HCEC 1CT (cell line): ENCODE results near the gene CALHM6.
A peak's percentile ranks its signal among the peaks of the same experiment; 100 is the strongest.

Experiments
- DNase-seq: peaks from one replicate; pipeline ENCODE4 v3.0.0-alpha.2; 2017

CALHM6 gene

DNA sequence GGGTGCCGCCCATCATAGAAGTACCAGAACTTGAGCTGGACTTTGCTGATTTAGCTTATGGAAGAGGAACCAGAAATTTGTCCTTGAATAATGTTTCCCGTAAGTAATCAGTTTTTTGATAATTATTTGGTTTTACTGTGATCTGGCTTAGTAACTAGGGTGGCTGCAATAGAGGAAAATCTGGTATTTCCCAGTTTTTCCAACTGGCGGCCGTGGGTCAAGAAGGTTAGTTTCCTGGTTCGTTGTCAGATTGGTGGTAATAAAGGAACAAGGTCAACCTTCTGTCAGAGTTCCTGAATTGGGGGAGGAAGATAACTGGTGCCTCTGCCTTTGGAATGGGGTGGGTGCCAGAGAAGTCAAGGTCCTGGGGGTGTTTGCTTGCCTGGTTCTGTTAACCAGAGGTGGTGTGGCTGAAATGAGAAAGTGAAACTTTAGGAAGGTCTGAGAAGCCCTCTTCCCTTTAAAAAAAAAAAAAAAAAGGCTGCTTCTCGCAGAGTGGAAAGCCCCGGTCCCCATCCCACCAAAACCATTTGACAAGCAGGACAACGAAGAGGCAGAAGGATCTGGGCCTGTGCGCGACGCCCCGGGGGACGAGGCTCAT, at the start of gene CALHM6:
Gene CALHM6 (plus strand): TSS at position 45 of the 601 bp plus-strand sequence. CDS start 555 bp downstream, at position 600.
- DNase-seq, result no peak

DNA sequence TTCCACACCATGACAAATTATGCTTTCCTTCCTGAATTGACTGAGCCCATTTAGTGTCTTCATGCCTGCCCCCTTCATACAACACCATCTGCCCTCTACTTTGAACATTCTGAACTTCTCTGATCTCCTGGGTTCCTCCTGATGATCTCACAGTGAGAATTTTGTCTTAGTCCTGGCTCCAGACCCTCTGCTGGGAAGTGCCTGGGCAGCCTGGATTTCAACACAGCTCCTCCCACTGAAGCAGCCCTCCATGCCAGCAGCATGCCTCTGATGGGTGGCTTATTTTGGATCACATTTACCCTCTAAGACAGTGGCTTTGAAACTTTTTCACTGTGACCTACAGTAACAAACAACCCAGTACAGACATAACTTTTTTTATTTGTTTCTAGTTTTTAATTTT, 48.9 kb upstream of the CALHM6 start:
- DNase-seq, result no peak

- no peak for DNase-seq
Measured at GRCh38 chr6:116413357-116413756, 47.8 kb upstream of the CALHM6 start.

GRCh38 chr6:116417661-116418060, 43.5 kb upstream of the CALHM6 start:
- DNase-seq, result no peak

- DNase-seq, result peak; percentile 62
Measured at GRCh38 chr6:116419069-116419786, 41.9 kb upstream of the CALHM6 start.

DNA sequence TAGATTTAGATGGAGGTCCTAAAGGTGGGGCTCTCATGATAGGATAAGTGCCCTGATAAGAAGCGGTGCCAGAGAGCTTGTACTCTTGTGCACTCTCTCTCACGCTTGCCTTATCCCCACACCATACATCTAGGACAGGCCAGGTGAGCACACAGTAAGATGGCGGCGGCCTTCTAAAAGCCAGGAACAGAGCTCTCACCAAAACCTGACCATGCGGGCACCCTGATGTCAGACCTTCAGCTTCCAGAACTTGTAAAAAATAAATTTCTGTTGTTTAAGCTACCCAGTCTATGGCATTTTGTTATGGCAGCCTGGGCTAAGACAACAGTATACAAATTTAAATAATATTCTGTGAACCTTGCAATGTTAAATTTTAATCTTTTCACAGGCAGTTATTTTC, 40.8 kb upstream of the CALHM6 start:
- DNase-seq, result no peak

DNA sequence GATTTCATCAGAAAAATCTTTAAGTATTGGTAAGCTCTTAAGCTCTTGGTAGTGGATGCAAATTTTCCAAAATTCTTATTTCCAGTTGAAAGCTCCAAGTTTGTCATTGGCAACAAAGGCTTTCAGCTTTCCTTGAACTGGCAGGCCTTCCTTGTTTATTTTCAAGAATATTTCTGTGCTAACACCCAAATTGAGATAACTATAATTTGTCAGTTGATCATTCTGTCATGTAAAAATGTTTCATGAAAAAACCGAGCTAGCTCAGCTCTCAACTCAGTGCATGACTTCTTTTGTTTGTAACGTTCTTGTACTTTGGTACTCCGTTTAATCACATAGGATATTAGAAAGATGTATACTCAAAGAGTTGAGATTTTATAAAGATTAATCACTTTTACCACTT, 38.9 kb upstream of the CALHM6 start:
- DNase-seq, result no peak

- peak; percentile 77 for DNase-seq
Measured at GRCh38 chr6:116424001-116424400, 37.2 kb upstream of the CALHM6 start.

DNA sequence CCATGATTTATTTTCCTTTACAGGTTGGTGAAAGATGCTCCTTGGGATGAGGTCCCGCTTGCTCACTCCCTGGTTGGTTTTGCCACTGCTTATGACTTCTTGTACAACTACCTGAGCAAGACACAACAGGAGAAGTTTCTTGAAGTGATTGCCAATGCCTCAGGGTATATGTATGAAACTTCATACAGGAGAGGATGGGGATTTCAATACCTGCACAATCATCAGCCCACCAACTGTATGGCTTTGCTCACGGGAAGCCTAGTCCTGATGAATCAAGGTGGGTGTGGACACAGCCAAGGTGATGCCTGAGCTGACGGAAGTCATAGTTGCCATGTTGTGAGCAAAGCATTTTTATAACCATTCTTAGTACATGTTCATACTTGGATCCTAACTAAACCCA, 34.6 kb upstream of the CALHM6 start:
- DNase-seq, result no peak

- no peak for DNase-seq
Measured at GRCh38 chr6:116429111-116429510, 32.1 kb upstream of the CALHM6 start.

- no peak for DNase-seq
Measured at GRCh38 chr6:116430860-116431259, 30.3 kb upstream of the CALHM6 start.

GRCh38 chr6:116431964-116432595, 29.1 kb upstream of the CALHM6 start:
- DNase-seq, result no peak

DNA sequence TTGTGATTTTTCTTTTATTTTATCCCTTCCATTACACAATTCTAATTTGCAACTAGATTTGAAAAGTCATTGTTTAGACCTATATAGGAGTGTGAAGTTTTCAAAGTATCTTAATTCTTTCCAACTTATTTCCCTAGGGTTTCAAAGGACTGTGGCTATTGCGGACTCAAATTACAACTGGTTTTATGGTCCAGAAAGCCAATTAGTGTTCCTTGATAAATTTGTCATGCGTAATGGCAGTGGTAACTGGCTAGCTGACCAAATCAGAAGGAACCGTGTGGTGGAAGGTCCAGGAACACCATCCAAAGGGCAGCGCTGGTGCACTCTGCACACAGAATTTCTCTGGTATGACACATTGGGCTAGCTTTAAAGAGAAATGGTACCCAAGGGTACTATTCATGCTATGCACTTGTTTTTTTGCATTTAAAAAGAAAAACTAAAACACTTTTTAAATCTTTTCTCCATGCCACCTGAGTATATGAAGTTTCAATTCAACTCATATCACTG, 27.9 kb upstream of the CALHM6 start:
- DNase-seq, result no peak

GRCh38 chr6:116434056-116434725, 27.0 kb upstream of the CALHM6 start:
- no peak for DNase-seq

DNA sequence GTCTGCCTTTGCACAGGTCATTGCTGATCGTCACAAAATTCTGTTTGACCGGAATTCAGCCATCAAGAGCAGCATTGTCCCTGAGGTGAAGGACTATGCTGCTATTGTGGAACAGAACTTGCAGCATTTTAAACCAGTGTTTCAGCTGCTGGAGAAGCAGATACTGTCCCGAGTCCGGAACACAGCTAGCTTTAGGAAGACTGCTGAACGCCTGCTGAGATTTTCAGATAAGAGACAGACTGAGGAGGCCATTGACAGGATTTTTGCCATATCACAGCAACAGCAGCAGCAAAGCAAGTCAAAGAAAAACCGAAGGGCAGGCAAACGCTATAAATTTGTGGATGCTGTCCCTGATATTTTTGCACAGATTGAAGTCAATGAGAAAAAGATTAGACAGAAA, 24.6 kb upstream of the CALHM6 start:
- DNase-seq, result no peak

- no peak for DNase-seq
Measured at GRCh38 chr6:116437656-116438055, 23.5 kb upstream of the CALHM6 start.

- no peak for DNase-seq
Measured at GRCh38 chr6:116438590-116439448, 22.4 kb upstream of the CALHM6 start.

DNA sequence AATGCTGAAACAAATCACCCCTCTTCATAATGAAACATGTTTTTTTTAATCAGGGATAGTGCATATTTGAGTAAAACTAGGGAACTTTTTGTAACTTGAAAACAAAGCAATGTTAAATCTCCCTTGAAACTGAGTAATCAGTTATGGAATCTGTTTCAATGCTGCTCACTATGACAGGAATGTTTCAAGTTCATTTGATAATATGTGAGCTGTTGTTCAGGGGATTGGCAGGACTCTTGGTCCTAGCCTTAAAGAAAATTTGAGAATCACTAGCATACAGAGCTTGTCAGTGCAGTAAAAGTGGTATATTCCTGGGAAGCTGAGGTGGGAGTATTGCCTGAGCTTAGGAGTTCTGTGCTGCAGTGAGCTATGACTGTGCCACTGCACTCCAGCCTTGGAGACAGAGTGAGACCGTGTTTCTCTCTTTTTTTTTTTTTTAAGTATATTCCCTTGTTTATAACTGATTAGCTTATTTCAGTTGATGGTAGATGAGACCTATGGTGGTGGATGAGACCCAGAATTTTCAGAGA, 21.6 kb upstream of the CALHM6 start:
- peak; percentile 33 for DNase-seq

GRCh38 chr6:116443105-116443504, 18.1 kb upstream of the CALHM6 start:
- DNase-seq, result no peak

GRCh38 chr6:116444092-116444491, 17.1 kb upstream of the CALHM6 start:
- peak; percentile 70 for DNase-seq

DNA sequence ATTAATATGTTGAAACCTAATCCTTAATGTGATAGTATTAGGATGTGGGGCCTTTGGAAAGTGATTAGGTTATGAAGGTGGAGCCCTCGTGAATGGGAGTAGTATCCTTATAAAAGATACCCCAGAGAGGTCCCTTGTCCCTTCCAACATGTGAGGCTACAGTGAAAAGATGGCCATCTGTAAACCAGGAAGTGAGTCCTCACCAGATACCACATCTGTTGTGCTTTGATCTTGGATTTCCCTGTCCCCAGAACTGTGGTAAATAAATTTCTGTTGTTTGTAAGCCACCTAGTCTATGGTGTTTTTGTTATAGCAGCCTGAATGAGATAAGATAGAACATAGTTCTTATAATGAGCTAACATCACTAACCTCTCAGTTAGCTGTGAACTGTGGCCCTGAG, 16.6 kb upstream of the CALHM6 start:
- no peak for DNase-seq

GRCh38 chr6:116445102-116445501, 16.1 kb upstream of the CALHM6 start:
- DNase-seq, result no peak
